Testis (tissue), 3 donors: ENCODE measurements around the gene ANGPT4. TPM values are rescaled to one million over a fixed set of nuclear protein-coding genes. Genes with fewer than 3 reads are reported as not detected.
A peak's percentile ranks its signal among the peaks of the same experiment; 100 is the strongest.

Source experiments
- DNase-seq: peaks from one replicate; pipeline ENCODE4 v3.0.0-alpha.2; 2019
- H3K27ac ChIP-seq, 2 donors: fragments of 200-600 bp; sonication (generic); one replicate each; pipeline ENCODE4 v1.5.1; 2019
- H3K27me3 ChIP-seq: fragments of 200-600 bp; sonication (generic); one replicate; pipeline ENCODE4 v1.5.1; 2019
- H3K36me3 ChIP-seq: fragments of 200-600 bp; sonication (generic); one replicate; pipeline ENCODE4 v1.5.1; 2017; ENCODE audit warnings: low read depth; ENCODE audit errors: missing control alignments
- H3K4me1 ChIP-seq: fragments of 200-600 bp; sonication (generic); one replicate; pipeline ENCODE4 v1.5.1; 2019
- H3K4me3 ChIP-seq, 2 donors: fragments of 200-600 bp; sonication (generic); one replicate each; pipeline ENCODE4 v1.5.1; 2017 to 2019
- H3K9me3 ChIP-seq: fragments of 200-600 bp; sonication (generic); one replicate; pipeline ENCODE4 v1.5.1; 2017
- CTCF ChIP-seq, 3 experiments: fragments of 450-650 bp in 2 of 3; fragments of 200-600 bp in 1 of 3; sonication (generic) in 1 of 3; IDR thresholded peaks; one replicate each; pipeline ENCODE4 v1.5.1; 2016 to 2019; ENCODE audit warnings: antibody characterized with exemption in 3 of 3, mild to moderate bottlenecking in 2 of 3, moderate library complexity in 1 of 3
- POLR2A ChIP-seq: fragments of 450-650 bp; IDR thresholded peaks from one replicate; pipeline ENCODE4 v1.6.1; 2017; ENCODE audit warnings: antibody characterized with exemption, mild to moderate bottlenecking, moderate library complexity
- WGBS, 2 donors: methylation state at CpG; one replicate each; pipeline ENCODE4 v1.1.5; 2018; 5-methylcytosine and 5-hydroxymethylcytosine counted together
- intact Hi-C: fragments of 100-400 bp; cut with DNase I; formaldehyde crosslinking; loops from one replicate; pipeline ENCODE4 v1.15.1; 2023; ENCODE audit warnings: low total_unique reads
- polyA plus RNA-seq: library from polyadenylated mRNA; stranded (reverse); fragments of 350-450 nt; fragmentation: Illumina TruSeq; extraction: RNeasy Lipid Tissue Mini Kit (QIAGEN cat#74804); gene quantifications from one replicate; pipeline ENCODE4 v1.2.3, GENCODE V29; 2014; ENCODE audit warnings: low read depth, low replicate concordance; ENCODE audit not compliant: insufficient read depth
- total RNA-seq, 2 donors: library from RNA; depleted of rRNA; stranded (reverse); fragments of >200 nt; gene quantifications; one replicate each; pipeline ENCODE4 v1.2.3, GENCODE V29; 2016

Gene ANGPT4
- total and polyA plus RNA-seq, 3 donors from 2014 or later, result 0.56 to 1.2 (median 0.79) TPM

- peak; percentile 94 to 99 (median 97) for TF ChIP-seq CTCF (IDR thresholded peaks at IDR 0.05)
- TF ChIP-seq POLR2A, result no peak
- H3K4me1 ChIP-seq, result no peaks in the 10 kb centered on the region
These were observed 40.3 kb upstream of the ANGPT4 start for GRCh38 chr20:956330-956951.

GRCh38 chr20:955656-956055, 39.5 kb upstream of the ANGPT4 start:
- H3K9me3 ChIP-seq, result no peaks in the 10 kb centered on the region
- H3K36me3 ChIP-seq, result no peaks in the 10 kb centered on the region
- no peak for DNase-seq
- H3K27me3 ChIP-seq, result no peaks in the 10 kb centered on the region
- H3K27ac ChIP-seq, result no peak overlapping the region
- intact Hi-C loops, result loop anchor here (2.0 to 10.0 kb wide), 2 partner anchors 71 to 139 kb away; no protein-coding TSS in a partner anchor
- WGBS, 2 donors, result 89 to 92% methylated on average over 7 of the region's 7 CpGs
- no peaks in the 10 kb centered on the region for H3K4me1 ChIP-seq
- H3K4me3 ChIP-seq, result no peak overlapping the region
- no peak for TF ChIP-seq POLR2A
- TF ChIP-seq CTCF (IDR thresholded peaks at IDR 0.05), result no peak

More at GRCh38 chr20:956330-956951, 40.3 kb upstream of the ANGPT4 start:
- 13 to 28% methylated on average over 6 to 13 of the region's 13 CpGs for WGBS, 2 donors
- H3K27me3 ChIP-seq, result no peaks in the 10 kb centered on the region
- no peaks in the 10 kb centered on the region for H3K9me3 ChIP-seq
- intact Hi-C loops, result loop anchor here (2.0 to 10.0 kb wide), 2 partner anchors 72 to 140 kb away; no protein-coding TSS in a partner anchor
- peak; percentile 86 for DNase-seq
- H3K27ac ChIP-seq, result no peak overlapping the region
- no peaks in the 10 kb centered on the region for H3K36me3 ChIP-seq
- H3K4me3 ChIP-seq, result no peak overlapping the region

- Histone ChIP-seq H3K4me1 (no peaks in the 10 kb centered on the region), H3K27me3 (no peaks in the 10 kb centered on the region), H3K9me3 (no peaks in the 10 kb centered on the region), H3K36me3 (no peaks in the 10 kb centered on the region), H3K27ac (no peak overlapping the region), H3K4me3 (no peak overlapping the region)
- 84 to 86% methylated on average over 3 of the region's 3 CpGs for WGBS, 2 donors
- TF ChIP-seq CTCF (IDR thresholded peaks at IDR 0.05) (no peak), POLR2A (no peak)
- DNase-seq, result no peak
- intact Hi-C loops, result loop anchor here (10.0 kb wide), 1 partner anchor 70 kb away; no protein-coding TSS in a partner anchor
These were observed 39.0 kb upstream of the ANGPT4 start for GRCh38 chr20:955111-955510.

GRCh38 chr20:953742-954141, 37.6 kb upstream of the ANGPT4 start:
- TF ChIP-seq POLR2A (no peak), CTCF (IDR thresholded peaks at IDR 0.05) (peak; percentile 19 to 36 (median 29))
- H3K9me3 ChIP-seq, result no peaks in the 10 kb centered on the region
- DNase-seq, result peak; percentile 37
- WGBS, 2 donors, result 25 to 38% methylated on average over 11 of the region's 11 CpGs
- H3K4me1 ChIP-seq, result no peaks in the 10 kb centered on the region
- H3K4me3 ChIP-seq, result no peak overlapping the region
- no peak overlapping the region for H3K27ac ChIP-seq
- no peaks in the 10 kb centered on the region for H3K36me3 ChIP-seq
- H3K27me3 ChIP-seq, result no peaks in the 10 kb centered on the region
- intact Hi-C loops, result loop anchor here (10.0 kb wide), 1 partner anchor 69 kb away; no protein-coding TSS in a partner anchor
